H9 (cell line): ENCODE results near the gene GIPC2. TPM values are rescaled to one million over a fixed set of nuclear protein-coding genes. Genes with fewer than 3 reads are reported as not detected.

Experiments
- DNase-seq: peaks from one replicate; pipeline ENCODE4 v3.0.0-alpha.2; 2017
- H2AFZ ChIP-seq: one replicate; pipeline ENCODE4 v1.6.1; 2013; ENCODE audit warnings: mild to moderate bottlenecking, low read length, control low read depth, moderate library complexity
- H2AK5ac ChIP-seq: 2 replicates; pipeline ENCODE4 v1.6.1; 2013; ENCODE audit warnings: low read length, control low read depth, mixed read lengths; ENCODE audit not compliant: insufficient read length
- H2BK120ac ChIP-seq: one replicate; pipeline ENCODE4 v1.6.1; 2013; ENCODE audit warnings: low read depth, mild to moderate bottlenecking, low read length, control low read depth, inconsistent platforms; ENCODE audit not compliant: poor library complexity, severe bottlenecking
- H2BK12ac ChIP-seq: 2 replicates; pipeline ENCODE4 v1.6.1; 2013; ENCODE audit warnings: low read length, control low read depth, mixed read lengths, low read depth; ENCODE audit not compliant: insufficient read length
- H2BK15ac ChIP-seq: 2 replicates; pipeline ENCODE4 v1.6.1; 2013; ENCODE audit warnings: low read depth, low read length, control low read depth
- H2BK20ac ChIP-seq: one replicate; pipeline ENCODE4 v1.6.1; 2013; ENCODE audit warnings: low read depth, mild to moderate bottlenecking, low read length, control low read depth, inconsistent platforms; ENCODE audit not compliant: poor library complexity, severe bottlenecking
- H2BK5ac ChIP-seq: 2 replicates; pipeline ENCODE4 v1.6.1; 2013; ENCODE audit warnings: low read length, control low read depth, mixed read lengths; ENCODE audit not compliant: insufficient read length
- H3K14ac ChIP-seq: 2 replicates; pipeline ENCODE4 v1.6.1; 2013; ENCODE audit warnings: low read length, control low read depth; ENCODE audit not compliant: insufficient read depth
- H3K18ac ChIP-seq: 2 replicates; pipeline ENCODE4 v1.6.1; 2013; ENCODE audit warnings: low read depth, mild to moderate bottlenecking, mixed read lengths, low read length, control low read depth; ENCODE audit not compliant: insufficient read length
- H3K23ac ChIP-seq: 2 replicates; pipeline ENCODE4 v1.6.1; 2013; ENCODE audit warnings: low read length, control low read depth, mixed read lengths, low read depth; ENCODE audit not compliant: insufficient read length
- H3K23me2 ChIP-seq: 2 replicates; pipeline ENCODE4 v1.6.1; 2013; ENCODE audit warnings: low read depth, mild to moderate bottlenecking, mixed read lengths, low read length, control low read depth; ENCODE audit not compliant: insufficient read length, poor library complexity, severe bottlenecking
- H3K27ac ChIP-seq: 2 replicates; pipeline ENCODE4 v1.5.1; 2013; ENCODE audit warnings: low read length, control low read depth, mixed read lengths, low read depth; ENCODE audit not compliant: insufficient read length
- H3K27me3 ChIP-seq: 2 replicates; pipeline ENCODE4 v1.6.1; 2013; ENCODE audit warnings: low read length, control low read depth, inconsistent platforms; ENCODE audit not compliant: insufficient read depth
- H3K4ac ChIP-seq: 2 replicates; pipeline ENCODE4 v1.6.1; 2013; ENCODE audit warnings: low read depth, mild to moderate bottlenecking, control low read depth, inconsistent platforms, low read length, moderate library complexity
- H3K4me1 ChIP-seq: 2 replicates; pipeline ENCODE4 v1.6.1; 2013; ENCODE audit warnings: low read length, control low read depth, inconsistent platforms; ENCODE audit not compliant: insufficient read depth
- H3K4me2 ChIP-seq: 2 replicates; pipeline ENCODE4 v1.6.1; 2013; ENCODE audit warnings: low read length, control low read depth, mixed read lengths; ENCODE audit not compliant: insufficient read length, insufficient read depth
- H3K56ac ChIP-seq: 2 replicates; pipeline ENCODE4 v1.6.1; 2013; ENCODE audit warnings: low read depth, mild to moderate bottlenecking, mixed read lengths, low read length, control low read depth; ENCODE audit not compliant: insufficient read length
- H3K79me1 ChIP-seq: 2 replicates; pipeline ENCODE4 v1.6.1; 2013; ENCODE audit warnings: low read depth, mild to moderate bottlenecking, moderate library complexity, low read length, control low read depth, inconsistent platforms; ENCODE audit not compliant: insufficient read depth, poor library complexity, severe bottlenecking
- H3K79me2 ChIP-seq: 2 replicates; pipeline ENCODE4 v1.6.1; 2013; ENCODE audit warnings: low read length, control low read depth, inconsistent platforms; ENCODE audit not compliant: insufficient read depth
- H3K9ac ChIP-seq: 2 replicates; pipeline ENCODE4 v1.6.1; 2013; ENCODE audit warnings: low read length, control low read depth, mixed read lengths; ENCODE audit not compliant: insufficient read length; ENCODE audit errors: extremely low read depth
- H3K9me3 ChIP-seq: one replicate; pipeline ENCODE4 v1.6.1; 2013; ENCODE audit warnings: low read depth, low read length, inconsistent platforms; ENCODE audit not compliant: control insufficient read depth
- H3T11ph ChIP-seq: one replicate; pipeline ENCODE4 v1.6.1; 2013; ENCODE audit warnings: mild to moderate bottlenecking, low read length, control low read depth, inconsistent platforms
- H4K20me1 ChIP-seq: one replicate; pipeline ENCODE4 v1.6.1; 2013; ENCODE audit not compliant: control insufficient read depth, insufficient read length, insufficient read depth
- H4K5ac ChIP-seq: 2 replicates; pipeline ENCODE4 v1.6.1; 2013; ENCODE audit warnings: low read depth, mild to moderate bottlenecking, mixed read lengths, low read length, control low read depth; ENCODE audit not compliant: insufficient read length
- H4K8ac ChIP-seq: replicated peaks from 2 replicates; pipeline ENCODE4 v1.6.1; 2013; ENCODE audit warnings: low read length, control low read depth, mixed read lengths, low read depth; ENCODE audit not compliant: insufficient read length
- H4K91ac ChIP-seq: 2 replicates; pipeline ENCODE4 v1.6.1; 2013; ENCODE audit warnings: low read depth, mild to moderate bottlenecking, moderate library complexity, mixed read lengths, low read length, control low read depth; ENCODE audit not compliant: insufficient read length
- H3K27ac Mint-ChIP-seq, 3 experiments: 2 replicates in 2 of 3; 3 replicates in 1 of 3; pipeline ENCODE4 v1.8.0; 2020 to 2021; ENCODE audit warnings: mixed read lengths in 3 of 3, mild to moderate bottlenecking in 1 of 3, moderate library complexity in 1 of 3
- H3K27me3 Mint-ChIP-seq: 2 replicates; pipeline ENCODE4 v1.8.0; 2021; ENCODE audit warnings: low read depth, mild to moderate bottlenecking, moderate library complexity, mixed read lengths
- H3K36me3 Mint-ChIP-seq, 3 experiments: 2 replicates in 2 of 3; 3 replicates in 1 of 3; pipeline ENCODE4 v1.8.0; 2020 to 2021; ENCODE audit warnings: low read depth in 3 of 3, mixed read lengths in 3 of 3; ENCODE audit not compliant: insufficient read depth in 1 of 3
- H3K4me1 Mint-ChIP-seq, 2 experiments: 2 replicates each; pipeline ENCODE4 v1.8.0; 2020; ENCODE audit warnings: mixed read lengths in 2 of 2
- H3K4me3 Mint-ChIP-seq, 2 experiments: 2 replicates in 1 of 2; 3 replicates in 1 of 2; pipeline ENCODE4 v1.8.0; 2020 to 2021; ENCODE audit warnings: mild to moderate bottlenecking in 2 of 2, mixed read lengths in 2 of 2, moderate library complexity in 1 of 2
- H3K9me3 Mint-ChIP-seq, 2 experiments: 2 replicates in 1 of 2; 3 replicates in 1 of 2; pipeline ENCODE4 v1.8.0; 2020; ENCODE audit warnings: mild to moderate bottlenecking in 2 of 2, mixed read lengths in 2 of 2, moderate library complexity in 1 of 2
- CTCF ChIP-seq: fragments of 200-600 bp; sonication (generic); conservative IDR thresholded peaks from 3 replicates; pipeline ENCODE4 v1.8.0; 2021; ENCODE audit warnings: antibody characterized with exemption, mild to moderate bottlenecking
- WGBS: extraction: QIAGEN DNeasy Blood & Tissue Kit; methylation state at CpG from one replicate; pipeline ENCODE4 v1.1.7; 2013; ENCODE audit warnings: missing lambda C conversion rate, low lambda C conversion rate, mixed read lengths; ENCODE audit not compliant: insufficient read length; ENCODE audit errors: extremely low coverage; 5-methylcytosine and 5-hydroxymethylcytosine counted together
- total RNA-seq: library from RNA; stranded (reverse); gene quantifications from 2 replicates; pipeline ENCODE4 v1.2.1, GENCODE V29; 2021

GIPC2 gene
- total RNA-seq, 1 experiment from 2014 or later: 0.85 TPM

DNA sequence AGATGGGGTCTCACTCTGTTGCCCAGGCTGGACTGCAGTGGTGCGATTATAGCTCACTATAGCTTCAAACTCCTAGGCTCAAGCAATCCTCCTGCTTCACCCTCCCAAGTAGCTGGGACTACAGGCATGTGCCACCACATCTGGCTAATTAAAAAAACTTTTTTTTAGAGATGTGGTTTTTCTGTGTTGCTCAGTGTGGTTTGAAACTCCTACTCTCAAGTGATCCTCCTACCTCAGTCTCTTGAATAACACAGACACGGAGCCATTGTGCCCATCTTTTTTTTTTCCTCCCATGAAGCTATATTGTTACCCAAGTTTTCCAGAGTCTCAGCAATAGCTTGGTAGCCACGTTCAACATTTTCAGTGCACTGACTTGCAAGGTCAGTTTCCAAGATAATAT lies 2.7 kb downstream of the GIPC2 start:
- Histone ChIP-seq H4K5ac (no peak overlapping the region), H3K79me2 (no peaks in the 10 kb centered on the region), H2AK5ac (no peak overlapping the region), H2BK20ac (no peak overlapping the region), H2AFZ (no peak overlapping the region), H3K27me3 (peaks cover 3% of the 10 kb centered on the region; the same call in 1 of the 2 replicates), H2BK5ac (no peak overlapping the region), H4K8ac (no peak overlapping the region), H3K4ac (no peak overlapping the region), H3K14ac (no peak overlapping the region), H2BK120ac (no peak overlapping the region), H3K23me2 (peaks cover 7% of the 10 kb centered on the region), H3K9ac (no peak overlapping the region), H3K9me3 (no peaks in the 10 kb centered on the region), H2BK12ac (no peak overlapping the region), H3T11ph (no peak overlapping the region), H4K20me1 (no peaks in the 10 kb centered on the region), H3K18ac (no peak overlapping the region), H3K27ac (no peak overlapping the region), H3K4me2 (no peak overlapping the region), H3K23ac (no peak overlapping the region), H4K91ac (no peak overlapping the region), H3K79me1 (no peaks in the 10 kb centered on the region), H3K4me1 (peaks cover 2% of the 10 kb centered on the region; the same call in 1 of the 2 replicates), H3K56ac (no peak overlapping the region), H2BK15ac (no peak overlapping the region)
- no peak for TF ChIP-seq CTCF
- DNase-seq: no peak
- no CpG with 5 or more reads among the region's 3 CpGs for WGBS
- Mint-ChIP-seq H3K4me3 (no peak overlapping the region), H3K9me3 (no peaks in the 10 kb centered on the region), H3K27ac (no peak overlapping the region), H3K4me1 (peaks cover 24 to 29% of the 10 kb centered on the region in 2 experiments), H3K36me3 (no peaks in the 10 kb centered on the region; a peak in 1 of 7 replicates), H3K27me3 (peaks cover 41% of the 10 kb centered on the region)
